Measurements from ENCODE around the gene ALX4.

ALX4 gene

GRCh38 chr11:44275961-44276550 lies 33.9 kb downstream of the ALX4 start:
- H3F3A ChIP-seq (ENCODE audit: insufficient read depth, low read length), result no peaks in the 10 kb centered on the region
- H3K9ac ChIP-seq (ENCODE audit: low read length), result no peak overlapping the region
- no peaks in the 10 kb centered on the region for H3K36me3 ChIP-seq (replicated peaks; ENCODE audit: insufficient read depth, low read length)
- no peak overlapping the region for H3K4me3 ChIP-seq (ENCODE audit: low read length)
- H3K27me3 ChIP-seq (replicated peaks; ENCODE audit: insufficient read depth, low read length), result no peaks in the 10 kb centered on the region
- H2AFZ ChIP-seq (ENCODE audit: low read length), result no peak overlapping the region
- no peaks in the 10 kb centered on the region for H3K4me1 ChIP-seq (ENCODE audit: low read length)
- no peak for DNase-seq
- no peaks in the 10 kb centered on the region for H3K79me2 ChIP-seq (ENCODE audit: low read length)
- H4K20me1 ChIP-seq (ENCODE audit: insufficient read depth, low read length), result no peaks in the 10 kb centered on the region
- no peak overlapping the region for H3K4me2 ChIP-seq (ENCODE audit: low read depth, low read length)
- no peaks in the 10 kb centered on the region for H3K9me3 ChIP-seq (replicated peaks; ENCODE audit: insufficient read depth, low read length)
- no peaks in the 10 kb centered on the region for H3K9me2 ChIP-seq (replicated peaks; ENCODE audit: insufficient read depth, low read length)
- no peak overlapping the region for H3K27ac ChIP-seq (ENCODE audit: low read length)
- TF ChIP-seq EZH2phosphoT487 (IDR thresholded peaks at IDR 0.05; ENCODE audit: low read length), result no peak
- no peak for TF ChIP-seq EZH2 (optimal IDR thresholded peaks at IDR 0.05; ENCODE audit: low read depth, low read length)
- TF ChIP-seq CTCF (IDR thresholded peaks at IDR 0.05; ENCODE audit: low read length), result no peak

GRCh38 chr11:44275241-44275640 lies 34.7 kb downstream of the ALX4 start:
- TF ChIP-seq CTCF (IDR thresholded peaks at IDR 0.05; ENCODE audit: low read length) (no peak), EZH2phosphoT487 (IDR thresholded peaks at IDR 0.05; ENCODE audit: low read length) (no peak), EZH2 (optimal IDR thresholded peaks at IDR 0.05; ENCODE audit: low read depth, low read length) (no peak)
- Histone ChIP-seq H4K20me1 (ENCODE audit: insufficient read depth, low read length) (no peaks in the 10 kb centered on the region), H2AFZ (ENCODE audit: low read length) (no peak overlapping the region), H3K36me3 (replicated peaks; ENCODE audit: insufficient read depth, low read length) (no peaks in the 10 kb centered on the region), H3K79me2 (ENCODE audit: low read length) (no peaks in the 10 kb centered on the region), H3K4me1 (ENCODE audit: low read length) (no peaks in the 10 kb centered on the region), H3K4me2 (ENCODE audit: low read depth, low read length) (no peak overlapping the region), H3K27me3 (replicated peaks; ENCODE audit: insufficient read depth, low read length) (no peaks in the 10 kb centered on the region), H3K9ac (ENCODE audit: low read length) (no peak overlapping the region), H3K4me3 (ENCODE audit: low read length) (no peak overlapping the region), H3K27ac (ENCODE audit: low read length) (no peak overlapping the region), H3K9me2 (replicated peaks; ENCODE audit: insufficient read depth, low read length) (no peaks in the 10 kb centered on the region), H3F3A (ENCODE audit: insufficient read depth, low read length) (no peaks in the 10 kb centered on the region), H3K9me3 (replicated peaks; ENCODE audit: insufficient read depth, low read length) (no peaks in the 10 kb centered on the region)
- DNase-seq, result no peak

GRCh38 chr11:44274404-44274803 lies 35.5 kb downstream of the ALX4 start:
- Histone ChIP-seq H3K4me2 (ENCODE audit: low read depth, low read length) (no peak overlapping the region), H3K9me3 (replicated peaks; ENCODE audit: insufficient read depth, low read length) (no peaks in the 10 kb centered on the region), H3K36me3 (replicated peaks; ENCODE audit: insufficient read depth, low read length) (no peaks in the 10 kb centered on the region), H3F3A (ENCODE audit: insufficient read depth, low read length) (no peaks in the 10 kb centered on the region), H3K27ac (ENCODE audit: low read length) (no peak overlapping the region), H4K20me1 (ENCODE audit: insufficient read depth, low read length) (no peaks in the 10 kb centered on the region), H3K27me3 (replicated peaks; ENCODE audit: insufficient read depth, low read length) (no peaks in the 10 kb centered on the region), H2AFZ (ENCODE audit: low read length) (no peak overlapping the region), H3K4me3 (ENCODE audit: low read length) (no peak overlapping the region), H3K79me2 (ENCODE audit: low read length) (no peaks in the 10 kb centered on the region), H3K9me2 (replicated peaks; ENCODE audit: insufficient read depth, low read length) (no peaks in the 10 kb centered on the region), H3K9ac (ENCODE audit: low read length) (no peak overlapping the region), H3K4me1 (ENCODE audit: low read length) (no peaks in the 10 kb centered on the region)
- no peak for DNase-seq
- TF ChIP-seq CTCF (IDR thresholded peaks at IDR 0.05; ENCODE audit: low read length), result no peak
- no peak for TF ChIP-seq EZH2phosphoT487 (IDR thresholded peaks at IDR 0.05; ENCODE audit: low read length)
- TF ChIP-seq EZH2 (optimal IDR thresholded peaks at IDR 0.05; ENCODE audit: low read depth, low read length), result no peak

Measured in MM.1S (cell line).